CD4-positive, alpha-beta T cell treated with Interleukin-10 for 1 hour (primary cell): ENCODE measurements around the gene PRRT1B.

ENCODE experiments used
- DNase-seq: peaks from one replicate; pipeline ENCODE4 v3.0.0-alpha.2; 2020

PRRT1B gene

DNA sequence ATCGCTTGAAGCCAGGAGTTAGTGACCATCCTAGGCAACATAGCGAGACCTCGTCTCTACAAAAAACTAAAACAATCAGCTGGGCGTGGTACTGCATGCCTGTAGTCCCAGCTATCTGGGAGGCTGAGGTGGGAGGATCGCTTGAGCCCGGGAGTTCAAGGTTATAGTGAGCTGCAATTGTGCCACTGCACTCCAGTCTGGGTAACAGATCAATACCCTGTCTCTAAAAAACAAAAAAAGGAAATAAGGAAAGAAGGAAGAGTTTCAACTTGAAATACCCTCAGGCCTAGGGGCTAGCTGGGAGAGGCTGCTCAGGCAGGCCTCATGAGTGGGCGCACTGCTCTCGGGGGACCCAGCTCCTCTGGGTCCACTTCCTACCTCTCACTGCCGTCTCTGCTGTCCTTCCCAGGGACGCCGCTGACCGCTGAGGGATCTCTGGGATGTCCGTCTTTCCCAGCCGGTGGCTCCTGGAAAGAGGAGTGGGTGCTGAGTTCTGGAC is 56.4 kb downstream of the PRRT1B start:
- no peak for DNase-seq

DNA sequence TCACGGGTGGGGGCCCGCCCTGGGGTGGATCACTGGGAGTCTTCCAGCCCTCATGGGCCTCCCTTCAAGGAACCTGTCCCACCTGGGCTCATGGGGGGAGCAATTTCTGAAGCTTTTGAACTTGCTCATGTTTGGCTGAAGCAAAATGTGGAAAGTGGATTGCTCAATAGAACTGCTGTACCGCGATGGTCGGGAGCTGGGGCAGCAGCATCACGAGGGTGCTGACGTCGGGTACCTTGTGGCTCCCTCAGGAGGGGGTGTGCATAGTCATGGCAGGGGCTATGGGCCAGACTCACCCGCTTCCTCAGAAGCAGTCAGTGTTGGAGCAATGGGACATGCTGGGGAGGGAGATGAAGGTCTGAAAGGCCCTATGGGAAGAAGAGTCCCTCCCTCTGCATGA is 57.9 kb downstream of the PRRT1B start:
- DNase-seq = no peak

DNA sequence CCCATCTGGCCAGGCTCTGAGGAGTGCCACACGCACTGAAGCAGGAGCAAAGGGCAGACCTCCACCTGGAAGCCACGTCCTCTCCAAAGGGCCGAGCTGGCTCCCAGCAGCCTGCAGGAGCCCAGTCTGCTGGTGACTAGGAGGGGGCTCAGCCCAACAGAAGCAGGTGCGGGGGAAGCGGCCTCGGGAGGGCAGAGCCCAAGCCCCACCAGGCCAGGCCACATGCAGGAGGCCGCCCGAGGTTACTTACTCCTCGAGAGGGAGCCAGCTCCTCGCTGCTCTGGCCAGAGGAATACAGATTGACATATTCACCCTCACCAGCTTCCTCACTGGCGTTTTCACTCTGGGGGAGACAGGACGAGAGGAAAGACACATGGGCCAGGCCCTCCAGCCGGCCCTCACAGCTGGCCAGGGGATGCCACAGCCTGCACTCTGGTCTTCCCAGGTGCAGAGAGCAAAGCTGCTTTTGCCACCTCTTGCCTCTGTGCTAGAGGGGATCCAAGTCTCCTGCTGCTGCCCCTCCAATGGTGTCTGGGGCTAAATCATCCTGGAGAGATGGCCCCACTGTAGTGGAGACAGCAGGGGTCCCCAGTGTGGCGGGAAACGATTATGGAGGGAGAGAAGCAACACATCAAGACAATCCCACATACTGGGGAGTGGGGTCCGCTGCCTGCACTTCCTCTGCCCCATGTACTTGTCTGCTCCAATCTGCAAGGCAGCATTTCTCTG is 58.6 kb downstream of the PRRT1B start:
- DNase-seq = no peak

DNA sequence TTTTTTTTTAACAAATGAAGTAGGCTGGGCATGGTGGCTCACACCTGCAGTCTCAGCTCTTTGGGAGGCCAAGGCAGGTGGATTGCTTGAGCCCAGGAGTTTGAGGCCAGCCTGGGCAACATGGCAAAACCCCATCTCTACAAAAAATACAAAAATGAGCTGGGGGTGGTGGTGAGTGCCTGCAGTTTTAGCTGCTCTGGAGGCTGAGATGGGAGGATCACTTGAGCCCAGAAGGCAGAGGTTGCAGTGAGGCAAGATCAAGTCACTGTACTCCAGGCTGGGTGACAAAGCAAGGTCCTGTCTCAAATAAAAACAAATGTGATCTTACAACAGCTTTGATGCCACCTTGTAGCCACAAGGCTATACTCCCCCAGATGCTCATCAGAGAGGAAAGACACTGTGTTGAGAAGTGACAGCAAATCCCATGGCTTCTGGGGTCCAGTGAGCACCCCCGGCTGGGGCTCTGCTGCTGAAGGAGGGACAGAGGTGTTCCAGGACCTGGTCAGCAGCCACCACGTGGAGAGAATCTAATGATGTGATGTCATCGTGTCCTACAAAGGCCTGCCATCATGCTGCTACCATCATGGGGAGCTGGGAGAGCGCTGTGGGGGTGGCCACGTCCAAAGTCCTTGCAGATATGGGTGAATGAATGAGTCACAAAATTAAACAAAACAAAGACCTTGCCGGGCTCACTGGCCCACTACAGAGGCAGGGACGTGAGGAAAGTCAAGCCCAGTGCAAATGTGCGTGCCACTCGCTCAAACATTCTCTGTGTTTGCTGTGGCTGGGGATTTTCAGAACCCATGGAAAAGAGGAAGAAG is 60.7 kb downstream of the PRRT1B start:
- no peak for DNase-seq

DNA sequence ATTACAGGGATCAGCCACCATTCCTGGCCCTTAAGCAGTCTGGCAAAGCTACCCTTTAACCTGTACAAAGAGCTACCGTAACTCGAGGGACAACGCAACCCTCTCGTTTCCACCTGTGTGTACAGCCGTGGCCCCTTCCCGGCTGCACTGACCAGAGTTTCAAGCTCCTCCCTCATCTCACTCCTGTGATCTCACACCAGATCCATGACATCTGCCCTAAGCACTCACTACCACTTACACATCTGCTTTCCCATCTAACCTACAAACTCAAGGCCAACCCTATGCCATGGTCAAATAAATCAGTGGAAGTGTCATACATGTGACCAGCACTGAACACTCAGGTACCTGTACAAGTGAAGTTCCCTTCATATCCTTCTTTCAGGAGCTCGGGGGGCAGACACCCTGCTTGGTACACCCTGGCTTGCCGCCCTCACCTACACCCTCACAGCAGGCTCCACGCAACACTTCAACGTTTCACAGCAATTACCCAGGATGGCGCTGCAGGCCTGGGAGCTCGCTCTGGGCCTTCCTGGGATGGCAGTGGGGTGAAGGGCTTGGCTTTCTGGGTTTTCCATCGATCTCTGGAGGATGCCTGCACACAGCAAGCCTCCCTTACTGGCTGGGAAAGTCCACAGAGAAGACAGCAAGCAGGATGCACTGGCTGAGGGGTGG is 61.7 kb downstream of the PRRT1B start:
- DNase-seq = no peak

DNA sequence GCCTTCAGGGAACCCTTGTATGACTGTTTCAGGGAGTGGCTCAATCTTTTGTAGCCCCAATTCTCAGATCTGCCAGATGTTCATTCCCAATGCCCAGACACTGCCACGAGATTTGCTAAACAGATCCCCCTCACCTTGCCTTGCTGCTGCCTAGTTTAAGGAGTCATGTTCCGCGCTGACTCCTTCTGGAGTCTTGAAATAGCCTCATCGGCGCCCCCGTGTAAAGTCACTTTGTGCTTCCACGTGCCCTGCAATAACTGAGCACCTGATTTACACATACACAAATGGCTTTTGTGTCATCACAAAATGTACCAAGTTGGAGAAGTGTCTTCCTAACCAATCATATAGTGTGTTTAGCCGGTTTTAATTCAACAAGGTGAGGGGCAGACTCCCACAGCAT is 62.3 kb downstream of the PRRT1B start:
- no peak for DNase-seq

DNA sequence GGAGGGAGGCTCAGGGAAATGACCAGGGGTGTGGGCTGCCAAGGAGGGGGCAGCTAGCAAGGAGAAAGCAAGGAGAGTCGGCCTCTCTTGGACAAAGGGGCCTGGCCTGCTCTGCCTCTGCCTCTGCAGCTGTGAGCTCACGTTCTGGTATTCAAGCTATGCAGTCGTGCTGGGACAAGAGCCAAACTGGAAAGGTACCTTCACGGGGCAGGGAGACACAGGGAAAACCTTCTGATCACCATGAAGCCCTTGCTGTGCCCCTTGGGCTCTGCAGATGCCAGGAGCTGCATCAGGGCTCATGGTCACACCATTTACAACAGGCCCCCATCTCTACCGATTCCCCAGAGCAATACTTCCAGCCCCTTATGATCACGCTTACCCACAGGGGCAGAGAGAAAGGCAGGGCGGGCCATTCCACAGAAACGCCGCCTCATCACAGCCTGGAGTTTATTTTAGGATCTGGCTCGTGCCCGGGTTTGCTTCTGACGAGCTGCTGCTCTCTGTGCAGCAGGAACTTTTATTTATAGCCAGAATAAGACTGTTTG is 63.2 kb downstream of the PRRT1B start:
- no peak for DNase-seq
